ENCODE data around the gene PCNX1. TPM values are rescaled to one million over a fixed set of nuclear protein-coding genes. Genes with fewer than 3 reads are reported as not detected.

PCNX1 gene
- total and polyA plus RNA-seq, 9 of the 15 experiments (the other 6 are each of a cell fraction or from before 2014, with no cell fraction given) = 0.30 to 4.5 (median 2.3) TPM

DNA sequence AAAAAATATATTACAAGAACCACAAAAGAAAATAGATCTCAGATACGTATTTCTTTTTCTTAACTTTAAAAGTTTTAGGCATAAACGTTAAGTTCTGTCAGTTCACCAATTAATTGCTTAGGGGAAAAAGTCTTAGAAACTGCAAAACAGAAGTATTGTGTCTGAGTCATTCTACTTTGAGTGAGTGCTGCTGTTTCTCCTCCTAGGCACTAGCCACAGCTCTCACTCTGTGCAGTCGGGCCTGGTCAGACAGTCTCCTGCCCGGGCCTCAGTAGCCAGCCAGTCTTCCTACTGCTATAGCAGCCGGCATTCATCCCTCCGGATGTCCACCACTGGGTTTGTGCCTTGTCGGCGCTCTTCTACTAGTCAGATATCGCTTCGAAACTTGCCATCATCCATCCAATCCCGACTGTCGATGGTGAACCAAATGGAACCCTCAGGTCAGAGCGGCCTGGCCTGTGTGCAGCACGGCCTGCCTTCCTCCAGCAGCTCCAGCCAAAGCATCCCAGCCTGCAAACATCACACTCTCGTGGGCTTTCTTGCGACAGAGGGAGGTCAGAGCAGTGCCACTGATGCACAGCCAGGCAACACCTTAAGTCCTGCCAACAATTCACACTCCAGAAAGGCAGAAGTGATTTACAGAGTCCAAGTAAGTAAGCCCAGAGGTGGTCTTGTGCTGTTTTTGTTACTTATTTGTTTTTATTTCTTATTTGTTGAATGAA is 201.3 kb downstream of the PCNX1 start (continued):
- TF ChIP-seq U2AF1 (optimal IDR thresholded peaks at IDR 0.05; ENCODE audit: low read depth, low read length) = no peak
- TF ChIP-seq NCOA1 (IDR thresholded peaks at IDR 0.05; ENCODE audit: low read depth) = no peak
- no peak for TF ChIP-seq MEF2A (IDR thresholded peaks at IDR 0.05; ENCODE audit: control insufficient read depth, low read depth, low read length)
- TF ChIP-seq ZNF717 (CRISPR knock-in tag; IDR thresholded peaks at IDR 0.05) = no peak
- TF ChIP-seq MCM5 (IDR thresholded peaks at IDR 0.05; ENCODE audit: low read depth) = no peak

DNA sequence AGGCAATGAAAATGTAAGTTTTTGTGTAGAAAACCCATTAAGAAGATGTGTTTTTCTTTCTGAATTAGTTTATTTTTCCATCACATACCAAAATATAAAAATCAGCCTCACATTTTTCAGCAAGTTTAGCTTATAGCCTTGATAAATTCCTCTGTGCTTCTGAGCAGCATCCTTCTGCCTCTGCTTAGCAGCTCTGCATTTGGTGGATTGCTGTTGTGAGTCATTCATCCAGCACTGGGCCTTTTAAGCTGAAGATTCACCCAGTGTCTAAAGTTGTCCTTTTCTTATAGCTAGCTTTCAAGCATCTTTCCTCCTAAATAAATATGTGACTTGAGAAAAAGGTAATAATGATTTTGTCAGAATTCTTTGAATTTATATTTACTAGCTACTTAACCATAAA is 206.1 kb downstream of the PCNX1 start:
- in situ Hi-C loops (cut with MboI) = no loop called here
- H3K4me2 ChIP-seq (ENCODE audit: insufficient read depth, low read length) = no peak overlapping the region
- H3K9me3 ChIP-seq (replicated peaks; ENCODE audit: control insufficient read depth, insufficient read depth, low read depth, low read length) = no peaks in the 10 kb centered on the region
- intact Hi-C loops (cut with micrococcal nuclease) = no loop called here
- no TSS peak for BruUV-seq (replicated peaks)
- ChIA-PET POLR2A (interaction anchor here (0.6 kb wide), 1 partner anchor 18 kb away, joined by 3 read pairs; no protein-coding TSS in a partner anchor), CTCF (ENCODE audit: low intra/inter-chr PET ratio) (no interaction called here)
- no peak overlapping the region for H2AFZ ChIP-seq (ENCODE audit: low read depth, low read length)
- H4K20me1 ChIP-seq (replicated peaks; ENCODE audit: control insufficient read depth, insufficient read depth, low read length) = no peaks in the 10 kb centered on the region
- no peaks in the 10 kb centered on the region for H3K4me1 ChIP-seq (replicated peaks in 1 of 2; ENCODE audit: control insufficient read depth in 2 of 2, insufficient read depth in 2 of 2, low read length in 2 of 2)
- no peaks in the 10 kb centered on the region for H3K79me2 ChIP-seq (ENCODE audit: control insufficient read depth, insufficient read depth, low read length)
- H3K9ac ChIP-seq (ENCODE audit: insufficient read depth in 1 of 2, low read depth in 2 of 2, low read length in 2 of 2) = no peak overlapping the region
- H3K9me1 ChIP-seq (ENCODE audit: control insufficient read depth, insufficient read depth, low read length) = no peaks in the 10 kb centered on the region
- H3K4me3 ChIP-seq = no peak overlapping the region
- H3K27ac ChIP-seq (ENCODE audit: extremely low read depth, low read depth, low read length) = no peak overlapping the region
- H3K27me3 ChIP-seq (ENCODE audit: control insufficient read depth in 2 of 2, insufficient read depth in 2 of 2, low read length in 2 of 2) = no peaks in the 10 kb centered on the region
- no peak for ATAC-seq
- no peak for DNase-seq (ENCODE audit: extremely low read depth in 1 of 4, low spot score in 3 of 4)
- no peaks in the 10 kb centered on the region for H3K36me3 ChIP-seq (ENCODE audit: control insufficient read depth, insufficient read depth, low read length)
- no peak for FAIRE-seq
- TF ChIP-seq CCNT2 (IDR thresholded peaks at IDR 0.05; ENCODE audit: borderline replicate concordance, extremely low read depth, insufficient read length, low read depth, low read length) (no peak), ZNF57 (CRISPR knock-in tag; IDR thresholded peaks at IDR 0.05) (no peak), POLR3A (IDR thresholded peaks at IDR 0.05; ENCODE audit: borderline replicate concordance, extremely low read depth, insufficient read depth, insufficient read length) (no peak), CSDE1 (IDR thresholded peaks at IDR 0.05) (no peak), ZNF212 (CRISPR knock-in tag; IDR thresholded peaks at IDR 0.05) (no peak), SMAD1 (IDR thresholded peaks at IDR 0.05; ENCODE audit: low read depth, low read length, partially characterized antibody) (no peak), CC2D1A (IDR thresholded peaks at IDR 0.05) (no peak), KLF16 (IDR thresholded peaks at IDR 0.05) (no peak), ZNF780A (CRISPR knock-in tag; IDR thresholded peaks at IDR 0.05) (no peak), XRCC3 (IDR thresholded peaks at IDR 0.05) (no peak), ZNF23 (CRISPR knock-in tag; IDR thresholded peaks at IDR 0.05) (no peak), SETDB1 (IDR thresholded peaks at IDR 0.05; ENCODE audit: low read length) (no peak), ZNF507 (tag; conservative IDR thresholded peaks at IDR 0.05) (no peak)
- TF ChIP-seq, protein P1, sequence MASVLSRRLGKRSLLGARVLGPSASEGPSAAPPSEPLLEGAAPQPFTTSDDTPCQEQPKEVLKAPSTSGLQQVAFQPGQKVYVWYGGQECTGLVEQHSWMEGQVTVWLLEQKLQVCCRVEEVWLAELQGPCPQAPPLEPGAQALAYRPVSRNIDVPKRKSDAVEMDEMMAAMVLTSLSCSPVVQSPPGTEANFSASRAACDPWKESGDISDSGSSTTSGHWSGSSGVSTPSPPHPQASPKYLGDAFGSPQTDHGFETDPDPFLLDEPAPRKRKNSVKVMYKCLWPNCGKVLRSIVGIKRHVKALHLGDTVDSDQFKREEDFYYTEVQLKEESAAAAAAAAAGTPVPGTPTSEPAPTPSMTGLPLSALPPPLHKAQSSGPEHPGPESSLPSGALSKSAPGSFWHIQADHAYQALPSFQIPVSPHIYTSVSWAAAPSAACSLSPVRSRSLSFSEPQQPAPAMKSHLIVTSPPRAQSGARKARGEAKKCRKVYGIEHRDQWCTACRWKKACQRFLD (CRISPR knock-in tag; IDR thresholded peaks at IDR 0.05) = no peak
- TF ChIP-seq, protein P2, sequence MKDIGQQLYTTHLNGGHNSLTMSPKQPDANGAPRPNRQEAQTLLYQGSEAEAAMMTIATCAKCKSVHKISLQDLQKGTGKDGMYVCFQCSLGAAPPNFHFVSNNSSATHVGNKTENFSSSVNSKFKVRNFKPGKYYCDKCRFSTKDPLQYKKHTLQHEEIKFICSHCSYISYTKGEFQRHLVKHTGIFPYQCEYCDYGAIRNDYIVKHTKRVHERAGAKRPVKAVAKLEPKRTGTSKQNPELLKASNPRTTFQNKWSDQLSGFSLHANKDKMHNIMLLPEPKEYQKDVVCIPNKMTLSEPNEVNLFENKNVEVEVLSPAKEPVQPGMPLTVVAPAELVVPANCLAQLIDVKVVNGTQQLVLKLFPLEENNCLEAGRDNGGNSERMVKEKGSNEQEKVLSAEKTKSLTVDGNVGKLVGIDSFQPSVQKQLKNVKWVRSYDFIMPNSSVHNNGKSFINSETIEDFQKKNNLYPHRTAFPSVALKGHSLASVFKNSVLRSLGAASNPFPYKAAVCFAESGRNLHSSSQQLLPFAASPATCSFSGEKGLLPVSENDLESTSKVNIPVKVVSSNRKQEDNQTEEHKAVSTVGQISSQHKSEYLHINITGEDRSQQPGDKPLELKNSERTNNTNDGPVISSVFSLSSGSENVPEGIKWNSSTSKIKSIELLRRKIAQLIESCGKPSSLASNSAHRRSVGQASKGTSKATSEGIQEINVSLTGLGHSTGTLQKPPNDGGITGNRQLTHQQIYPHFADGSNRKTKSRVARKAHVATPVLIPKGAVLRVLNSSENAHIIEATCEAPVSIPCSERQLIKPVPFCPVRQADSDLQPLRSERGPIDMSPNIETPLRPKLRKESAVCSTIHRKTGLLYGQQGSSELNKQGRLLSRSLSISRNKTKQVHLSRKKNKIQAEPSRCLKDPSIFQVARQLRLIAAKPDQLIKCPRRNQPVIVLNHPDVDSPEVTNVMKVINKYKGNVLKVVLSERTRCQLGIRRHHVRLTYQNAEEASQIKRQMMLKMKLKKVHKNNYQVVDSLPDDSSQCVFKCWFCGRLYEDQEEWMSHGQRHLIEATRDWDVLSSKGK (CRISPR knock-in tag; IDR thresholded peaks at IDR 0.05) = no peak
